ENCODE measurements around the gene AFAP1L2.

AFAP1L2 gene

DNA sequence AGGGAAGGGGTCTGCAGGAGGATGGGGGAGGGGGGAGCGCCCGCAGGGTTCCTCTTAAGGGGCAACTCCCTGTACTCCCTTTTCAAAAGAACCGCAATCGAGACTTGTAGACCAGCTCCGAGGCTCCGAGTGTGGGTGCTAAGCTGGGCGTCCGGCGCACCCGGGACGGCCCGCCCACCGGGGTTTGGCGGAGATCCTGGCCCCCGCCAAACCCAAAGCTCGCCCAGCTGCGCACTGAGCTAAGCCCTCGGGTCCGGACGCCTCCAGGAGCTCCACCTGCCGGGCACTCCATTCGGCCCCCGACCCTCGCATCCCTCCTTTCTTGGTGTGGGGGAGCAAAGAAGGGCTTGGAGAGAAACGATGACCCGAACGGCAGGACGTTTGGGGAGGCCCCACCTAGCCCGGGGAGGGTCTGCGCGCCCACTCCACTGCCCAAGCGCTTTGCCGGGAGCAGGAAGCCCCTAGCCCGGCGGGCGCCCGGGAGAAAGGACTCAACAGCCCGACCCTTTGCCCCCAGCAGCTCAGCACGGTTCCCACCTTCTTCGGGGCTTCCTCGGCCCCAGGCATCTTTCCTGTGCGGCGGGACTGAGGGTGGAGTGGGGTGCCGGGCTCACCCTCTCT, 651 bp downstream of the AFAP1L2 start:
- Mint-ChIP-seq H3K4me3 (peak overlapping the region; percentile 50), H3K9me3 (no peaks in the 10 kb centered on the region), H3K27ac (ENCODE audit: low read depth) (no peak overlapping the region), H3K36me3 (ENCODE audit: insufficient read depth) (peaks cover 2% of the 10 kb centered on the region), H3K4me1 (peaks cover 6% of the 10 kb centered on the region), H3K27me3 (peaks cover 78% of the 10 kb centered on the region)
- no peak for DNase-seq (ENCODE audit: low spot score in 2 of 2)
- no peak for ATAC-seq (replicated peaks; ENCODE audit: extremely low read depth, poor library complexity, severe bottlenecking)

DNA sequence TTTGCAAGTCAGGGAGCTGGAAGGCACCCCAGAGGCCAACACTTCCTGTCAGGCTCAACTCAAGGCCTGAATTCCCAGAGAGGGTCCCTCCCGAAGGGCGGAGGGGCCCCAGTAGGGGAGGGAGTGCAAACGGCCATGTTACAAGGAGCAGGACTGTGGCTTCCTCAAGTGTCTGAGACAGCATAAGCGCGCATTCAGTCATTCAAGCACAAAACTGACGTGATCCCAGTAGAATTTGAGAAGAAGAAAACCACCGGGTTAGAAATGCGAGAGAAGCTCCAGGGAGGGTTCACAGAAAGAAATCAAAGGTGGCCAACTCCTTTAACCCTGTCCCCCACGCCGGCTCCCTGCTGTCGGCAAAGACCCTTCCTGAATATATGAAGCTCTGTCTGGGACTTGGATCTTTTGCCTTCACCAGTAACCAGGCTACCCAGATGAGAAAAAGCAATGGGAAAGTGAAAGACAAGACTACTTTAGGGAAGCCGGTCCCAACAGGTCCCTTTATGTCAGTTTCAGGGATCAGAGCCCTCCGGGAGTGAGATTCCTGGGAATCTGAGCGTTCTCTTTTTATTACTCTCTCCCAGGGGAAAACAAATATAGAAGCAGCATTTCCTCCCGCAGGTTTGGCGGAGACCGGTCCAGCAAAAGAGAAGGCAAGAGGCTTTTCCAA, 1.3 kb downstream of the AFAP1L2 start:
- Mint-ChIP-seq H3K4me3 (peak overlapping the region; percentile 50), H3K4me1 (peaks cover 6% of the 10 kb centered on the region), H3K27me3 (peaks cover 83% of the 10 kb centered on the region), H3K36me3 (ENCODE audit: insufficient read depth) (peaks cover 2% of the 10 kb centered on the region), H3K27ac (ENCODE audit: low read depth) (no peak overlapping the region), H3K9me3 (no peaks in the 10 kb centered on the region)
- ATAC-seq (replicated peaks; ENCODE audit: extremely low read depth, poor library complexity, severe bottlenecking) (no peak), DNase-seq (ENCODE audit: low spot score in 2 of 2) (no peak)

DNA sequence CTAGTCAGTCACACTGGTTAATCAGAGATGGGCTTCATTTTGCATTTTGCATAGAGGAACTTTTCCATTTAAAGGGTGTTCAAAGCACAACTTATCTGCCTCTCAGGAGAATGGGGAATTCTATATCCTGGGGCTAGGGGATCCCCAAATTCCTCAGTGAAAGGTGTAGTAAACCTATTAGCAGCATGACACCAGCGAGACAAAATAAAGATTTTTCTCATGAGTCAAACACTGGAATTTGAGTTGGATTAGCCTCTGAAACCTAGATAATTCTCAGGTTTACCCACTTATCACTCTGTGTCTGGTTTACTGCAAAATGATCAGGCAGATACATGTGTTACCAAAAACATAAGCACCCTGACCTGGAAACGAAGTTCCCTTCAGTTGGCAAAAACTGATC, 2.1 kb downstream of the AFAP1L2 start:
- no peaks in the 10 kb centered on the region for H3K36me3 Mint-ChIP-seq (ENCODE audit: insufficient read depth)
- H3K9me3 Mint-ChIP-seq: no peaks in the 10 kb centered on the region
- H3K27ac Mint-ChIP-seq (ENCODE audit: low read depth): no peak overlapping the region
- DNase-seq (ENCODE audit: low spot score in 2 of 2) (no peak), ATAC-seq (replicated peaks; ENCODE audit: extremely low read depth, poor library complexity, severe bottlenecking) (no peak)
- H3K4me3 Mint-ChIP-seq: no peak overlapping the region
- peaks cover 91% of the 10 kb centered on the region for H3K27me3 Mint-ChIP-seq
- peaks cover 6% of the 10 kb centered on the region for H3K4me1 Mint-ChIP-seq

DNA sequence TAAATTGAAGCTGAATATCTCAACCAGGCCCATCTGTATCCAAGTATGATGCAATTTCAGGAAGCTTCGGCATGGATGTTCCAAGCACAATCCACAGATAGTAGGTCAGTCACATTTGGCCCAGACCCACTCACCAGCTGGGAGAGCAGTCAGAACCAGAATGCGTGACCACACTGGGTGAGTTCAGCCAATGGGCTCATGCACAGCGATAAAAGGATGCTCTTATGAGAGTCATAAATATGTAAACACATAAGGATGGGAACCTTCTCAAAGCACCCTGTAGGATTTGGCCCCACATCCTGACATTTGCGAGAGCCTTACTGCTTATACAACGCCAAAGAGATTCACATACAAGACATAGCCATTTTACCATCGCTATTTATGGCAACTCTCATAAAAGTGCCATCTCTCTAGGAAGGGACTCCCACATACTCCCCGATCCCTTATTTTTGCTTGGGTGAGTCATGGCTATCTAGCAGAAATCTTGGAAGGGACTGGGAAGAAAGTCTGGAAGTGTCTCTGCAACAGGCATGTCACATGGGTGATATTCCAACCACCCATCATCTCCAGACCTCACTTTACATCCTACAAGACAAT, 3.0 kb downstream of the AFAP1L2 start:
- no peak for ATAC-seq (replicated peaks; ENCODE audit: extremely low read depth, poor library complexity, severe bottlenecking)
- Mint-ChIP-seq H3K36me3 (ENCODE audit: insufficient read depth) (no peaks in the 10 kb centered on the region), H3K27ac (ENCODE audit: low read depth) (no peak overlapping the region), H3K9me3 (no peaks in the 10 kb centered on the region), H3K27me3 (peaks cover 94% of the 10 kb centered on the region), H3K4me3 (no peak overlapping the region), H3K4me1 (peaks cover 6% of the 10 kb centered on the region)
- no peak for DNase-seq (ENCODE audit: low spot score in 2 of 2)

DNA sequence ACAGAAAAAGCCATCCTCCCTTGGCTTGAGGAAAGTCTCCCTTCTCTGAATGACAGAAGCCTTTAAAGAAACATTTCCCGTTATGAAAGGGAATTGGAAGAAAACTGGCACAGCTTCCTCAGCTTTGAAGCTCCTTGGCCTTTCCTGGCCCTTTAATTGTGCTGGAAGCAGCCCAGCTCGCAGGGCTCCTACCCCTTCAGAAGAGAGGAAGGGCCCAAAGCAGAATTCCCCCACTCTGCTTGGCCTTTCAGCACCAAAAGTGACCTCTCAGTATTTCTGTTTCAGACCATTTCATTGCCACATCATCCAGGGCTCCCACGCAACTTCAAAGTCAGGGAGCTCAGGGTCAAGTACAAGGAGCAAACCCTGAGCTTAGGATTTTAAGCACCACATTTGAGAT, 4.2 kb downstream of the AFAP1L2 start:
- H3K4me1 Mint-ChIP-seq: peaks cover 6% of the 10 kb centered on the region
- DNase-seq (ENCODE audit: low spot score in 2 of 2) (no peak), ATAC-seq (replicated peaks; ENCODE audit: extremely low read depth, poor library complexity, severe bottlenecking) (no peak)
- no peak overlapping the region for H3K4me3 Mint-ChIP-seq
- no peaks in the 10 kb centered on the region for H3K36me3 Mint-ChIP-seq (ENCODE audit: insufficient read depth)
- no peaks in the 10 kb centered on the region for H3K9me3 Mint-ChIP-seq
- no peak overlapping the region for H3K27ac Mint-ChIP-seq (ENCODE audit: low read depth)
- peaks cover 86% of the 10 kb centered on the region for H3K27me3 Mint-ChIP-seq

DNA sequence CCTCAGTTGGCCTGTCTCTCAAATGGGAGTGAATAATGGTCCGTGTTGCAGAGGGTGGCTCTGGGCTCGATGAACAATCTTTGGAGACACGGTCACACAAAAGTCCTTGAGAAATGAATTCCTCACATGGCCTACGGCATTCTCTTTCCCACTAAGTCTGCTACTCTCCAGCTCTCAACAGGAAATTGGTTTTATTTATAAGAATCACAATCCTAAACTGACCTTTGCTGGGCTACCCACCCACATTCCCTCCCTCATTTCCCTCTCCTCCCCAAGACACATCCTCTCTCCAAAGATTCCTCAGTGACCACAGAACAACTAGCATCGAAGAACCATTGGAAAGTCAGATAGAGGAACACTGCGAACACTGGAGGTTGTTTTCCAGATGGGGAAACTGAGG, 4.7 kb downstream of the AFAP1L2 start:
- H3K9me3 Mint-ChIP-seq: no peaks in the 10 kb centered on the region
- H3K27ac Mint-ChIP-seq (ENCODE audit: low read depth): no peak overlapping the region
- peaks cover 86% of the 10 kb centered on the region for H3K27me3 Mint-ChIP-seq
- DNase-seq (ENCODE audit: low spot score in 2 of 2) (no peak), ATAC-seq (replicated peaks; ENCODE audit: extremely low read depth, poor library complexity, severe bottlenecking) (no peak)
- peaks cover 6% of the 10 kb centered on the region for H3K4me1 Mint-ChIP-seq
- no peaks in the 10 kb centered on the region for H3K36me3 Mint-ChIP-seq (ENCODE audit: insufficient read depth)
- no peak overlapping the region for H3K4me3 Mint-ChIP-seq

DNA sequence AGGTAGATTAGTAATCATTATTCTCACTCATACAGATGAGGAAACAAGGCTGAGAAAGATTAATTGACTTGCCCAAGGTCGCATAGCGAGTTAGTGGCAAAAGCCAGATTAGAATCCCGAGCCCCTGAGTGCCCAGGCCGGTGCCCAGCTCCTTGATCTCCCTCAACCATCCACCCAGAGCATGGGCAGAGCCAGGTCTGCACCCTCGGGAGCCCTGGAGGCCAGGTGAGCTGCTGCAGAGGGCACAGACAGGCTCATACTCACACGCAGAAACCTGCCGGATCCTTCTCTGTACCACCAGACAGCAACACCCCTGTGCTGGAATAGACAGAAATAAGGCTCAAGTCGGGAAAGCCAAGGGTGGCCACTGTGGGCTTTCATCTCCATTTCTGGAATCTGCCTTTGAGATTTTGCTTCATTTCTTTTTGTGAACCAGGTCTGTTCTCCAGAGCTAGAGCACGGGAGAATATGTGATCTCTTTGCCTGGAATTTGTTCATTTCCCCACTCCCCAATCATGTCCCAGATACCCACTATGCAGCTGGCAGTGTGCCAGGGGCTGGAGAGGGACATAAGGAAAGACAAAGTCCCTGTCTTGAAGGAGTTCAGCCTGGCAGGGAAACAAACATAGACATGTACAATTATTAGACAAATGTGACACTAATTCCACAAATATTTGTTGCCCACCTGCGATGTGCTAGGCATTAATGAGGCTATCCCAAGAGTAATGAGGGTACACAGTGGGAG, 5.5 kb downstream of the AFAP1L2 start:
- Mint-ChIP-seq H3K9me3 (no peaks in the 10 kb centered on the region), H3K36me3 (ENCODE audit: insufficient read depth) (no peaks in the 10 kb centered on the region), H3K27me3 (peaks cover 90% of the 10 kb centered on the region), H3K27ac (ENCODE audit: low read depth) (no peak overlapping the region), H3K4me3 (no peak overlapping the region), H3K4me1 (peaks cover 6% of the 10 kb centered on the region)
- ATAC-seq (replicated peaks; ENCODE audit: extremely low read depth, poor library complexity, severe bottlenecking): no peak
- no peak for DNase-seq (ENCODE audit: low spot score in 2 of 2)

DNA sequence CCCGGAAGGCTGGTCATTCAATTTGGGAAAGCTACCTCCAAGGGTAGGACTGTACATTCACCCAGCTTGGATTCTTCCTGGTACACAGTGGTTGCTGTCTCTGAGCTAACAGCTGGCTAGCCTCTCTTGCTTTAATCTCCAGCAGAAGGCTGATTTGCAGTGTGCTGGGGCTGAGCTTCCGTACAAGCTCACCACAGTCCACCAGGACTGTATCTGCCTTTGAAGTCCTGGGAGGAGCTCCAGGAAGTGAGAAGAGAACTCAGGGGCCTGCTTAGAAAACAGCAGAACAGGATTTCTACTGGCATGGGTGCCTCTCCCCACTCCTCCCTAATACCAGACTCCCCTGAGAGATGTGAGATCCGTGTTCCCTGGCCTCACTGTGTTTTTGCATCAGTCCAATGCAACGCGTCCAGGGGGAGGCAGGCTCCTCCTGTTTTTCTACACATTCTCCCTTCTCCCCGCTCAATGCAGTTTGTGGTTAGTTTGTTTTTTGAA, 6.6 kb downstream of the AFAP1L2 start:
- H3K4me1 Mint-ChIP-seq: no peaks in the 10 kb centered on the region
- no peaks in the 10 kb centered on the region for H3K36me3 Mint-ChIP-seq (ENCODE audit: insufficient read depth)
- no peak for ATAC-seq (replicated peaks; ENCODE audit: extremely low read depth, poor library complexity, severe bottlenecking)
- peaks cover 91% of the 10 kb centered on the region for H3K27me3 Mint-ChIP-seq
- no peak overlapping the region for H3K27ac Mint-ChIP-seq (ENCODE audit: low read depth)
- no peak overlapping the region for H3K4me3 Mint-ChIP-seq
- no peaks in the 10 kb centered on the region for H3K9me3 Mint-ChIP-seq
- no peak for DNase-seq (ENCODE audit: low spot score in 2 of 2)

DNA sequence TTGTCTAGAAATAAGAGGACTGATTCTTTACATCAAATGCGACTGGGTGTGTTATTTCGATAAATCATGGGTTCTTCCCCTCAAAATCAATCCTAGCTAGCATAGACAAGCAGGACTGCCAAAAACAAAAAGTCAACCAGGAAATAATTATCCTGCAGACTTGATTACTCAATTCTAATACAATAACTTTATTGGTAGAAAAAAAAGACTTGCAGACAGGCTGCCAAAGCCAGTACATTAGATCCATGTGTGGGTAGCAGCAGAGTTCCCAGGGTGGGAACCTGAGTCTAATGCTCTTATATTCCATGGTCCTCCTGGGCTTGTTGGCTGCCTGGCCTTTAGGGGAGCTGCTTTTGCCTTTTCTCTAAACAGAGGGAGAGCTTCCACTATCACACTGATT, 7.8 kb downstream of the AFAP1L2 start:
- no peak overlapping the region for H3K27ac Mint-ChIP-seq (ENCODE audit: low read depth)
- H3K9me3 Mint-ChIP-seq: no peaks in the 10 kb centered on the region
- DNase-seq (ENCODE audit: low spot score in 2 of 2) (no peak), ATAC-seq (replicated peaks; ENCODE audit: extremely low read depth, poor library complexity, severe bottlenecking) (no peak)
- H3K4me3 Mint-ChIP-seq: no peak overlapping the region
- H3K27me3 Mint-ChIP-seq: peaks cover 87% of the 10 kb centered on the region
- no peaks in the 10 kb centered on the region for H3K36me3 Mint-ChIP-seq (ENCODE audit: insufficient read depth)
- no peaks in the 10 kb centered on the region for H3K4me1 Mint-ChIP-seq

DNA sequence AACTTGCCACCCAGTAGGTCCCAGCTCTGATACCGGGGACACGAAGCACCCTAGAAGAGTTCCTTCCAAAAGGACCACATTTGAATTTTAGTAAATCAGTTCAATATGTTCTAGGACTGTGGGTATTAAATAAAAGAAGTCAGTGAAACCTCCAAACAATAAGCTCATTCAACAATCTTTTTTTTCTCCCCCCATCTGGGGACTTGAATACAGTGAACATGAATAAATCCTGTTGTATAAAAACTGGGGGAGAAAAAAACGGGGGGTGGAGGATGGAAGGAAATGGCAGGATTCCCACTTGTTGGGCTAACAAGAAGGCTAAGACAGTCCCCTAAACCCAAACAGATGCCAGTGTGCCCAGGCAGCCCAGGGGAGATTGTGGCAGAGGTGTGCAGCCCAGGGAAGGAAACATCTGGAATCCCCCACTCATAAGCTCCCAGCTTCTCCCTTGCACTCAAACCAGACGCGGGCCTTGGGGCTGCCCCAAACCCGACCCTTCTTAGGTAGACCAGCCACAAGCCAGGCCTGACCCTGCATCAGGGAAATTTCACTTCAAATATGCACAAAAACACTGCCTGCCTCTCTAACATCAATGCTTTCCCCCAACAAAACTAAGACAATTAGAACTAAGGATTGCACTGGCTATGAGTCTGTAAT, 8.8 kb downstream of the AFAP1L2 start:
- no peaks in the 10 kb centered on the region for H3K9me3 Mint-ChIP-seq
- no peak for ATAC-seq (replicated peaks; ENCODE audit: extremely low read depth, poor library complexity, severe bottlenecking)
- H3K27ac Mint-ChIP-seq (ENCODE audit: low read depth): no peak overlapping the region
- no peak for DNase-seq (ENCODE audit: low spot score in 2 of 2)
- no peak overlapping the region for H3K4me3 Mint-ChIP-seq
- H3K27me3 Mint-ChIP-seq: peaks cover 87% of the 10 kb centered on the region
- no peaks in the 10 kb centered on the region for H3K4me1 Mint-ChIP-seq
- H3K36me3 Mint-ChIP-seq (ENCODE audit: insufficient read depth): no peaks in the 10 kb centered on the region

DNA sequence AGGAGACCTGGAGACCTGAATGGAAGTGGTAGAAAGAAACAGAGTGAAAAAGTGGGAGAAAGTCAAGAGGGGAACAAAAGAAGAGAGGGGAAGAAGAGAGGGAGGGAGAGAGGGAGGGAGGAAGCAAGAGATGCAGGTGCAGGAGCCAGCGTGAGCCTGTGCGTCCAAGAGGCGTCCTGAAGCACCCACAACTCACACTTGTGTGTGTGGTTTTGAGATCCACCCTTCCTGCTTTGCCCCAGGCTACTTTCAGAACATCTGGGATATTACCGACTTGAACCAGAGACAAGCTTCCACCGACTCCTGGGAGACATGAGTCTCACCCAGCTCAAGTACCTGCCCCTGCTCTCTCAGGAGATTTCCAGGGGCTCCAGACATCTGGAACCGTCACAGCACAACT, 9.8 kb downstream of the AFAP1L2 start:
- no peaks in the 10 kb centered on the region for H3K36me3 Mint-ChIP-seq (ENCODE audit: insufficient read depth)
- H3K27ac Mint-ChIP-seq (ENCODE audit: low read depth): no peak overlapping the region
- DNase-seq (ENCODE audit: low spot score in 2 of 2): no peak
- H3K4me1 Mint-ChIP-seq: no peaks in the 10 kb centered on the region
- ATAC-seq (replicated peaks; ENCODE audit: extremely low read depth, poor library complexity, severe bottlenecking): no peak
- H3K27me3 Mint-ChIP-seq: peaks cover 87% of the 10 kb centered on the region
- no peaks in the 10 kb centered on the region for H3K9me3 Mint-ChIP-seq
- H3K4me3 Mint-ChIP-seq: no peak overlapping the region

DNA sequence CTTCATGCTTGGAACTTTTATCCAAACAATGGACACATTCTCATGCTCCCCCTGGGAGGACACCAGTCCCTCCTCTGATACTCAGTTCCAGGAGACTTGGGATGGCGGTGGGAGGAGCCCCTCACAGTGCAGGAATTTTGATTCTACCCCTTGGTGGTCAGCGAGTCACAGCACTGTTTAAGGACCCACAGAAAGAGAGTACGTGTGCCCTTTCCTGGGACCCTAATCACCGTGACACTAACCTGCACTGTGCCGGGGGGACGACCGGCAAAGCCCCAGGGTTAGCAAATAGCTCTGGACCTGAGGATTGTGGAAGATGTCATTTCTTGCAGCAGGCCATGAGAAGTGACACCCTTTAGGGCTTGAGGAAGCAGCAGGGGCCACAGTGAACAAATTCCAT, 10.4 kb downstream of the AFAP1L2 start:
- Mint-ChIP-seq H3K4me3 (no peak overlapping the region), H3K27me3 (peaks cover 83% of the 10 kb centered on the region), H3K36me3 (ENCODE audit: insufficient read depth) (no peaks in the 10 kb centered on the region), H3K4me1 (no peaks in the 10 kb centered on the region), H3K27ac (ENCODE audit: low read depth) (no peak overlapping the region), H3K9me3 (no peaks in the 10 kb centered on the region)
- DNase-seq (ENCODE audit: low spot score in 2 of 2) (no peak), ATAC-seq (replicated peaks; ENCODE audit: extremely low read depth, poor library complexity, severe bottlenecking) (no peak)

Data from central memory CD8-positive, alpha-beta T cell (primary cell).